OCI-LY3 (cell line): ENCODE data around the gene AUTS2.
"Not testable (repeated sequence)": the region's sequence is repeated elsewhere in the genome, so short reads cannot be mapped to it uniquely, and the experiment has no call there.

ENCODE experiments used
- H2AFZ ChIP-seq: fragments of 200-600, 300-600 bp; shearing (Covaris generic); 2 replicates; pipeline ENCODE4 v1.6.0; 2014; ENCODE audit warnings: antibody characterized with exemption, low read depth, low read length
- H3K27ac ChIP-seq: fragments of 200-600, 300-600 bp; sonication (generic); 2 replicates; pipeline ENCODE4 v1.5.1; 2014; ENCODE audit warnings: mild to moderate bottlenecking, low read length, moderate library complexity, mixed read lengths
- H3K27me3 ChIP-seq: fragments of 200-600, 300-600 bp; sonication (generic); 2 replicates; pipeline ENCODE4 v1.6.1; 2014; ENCODE audit warnings: low read depth, low read length, mixed read lengths
- H3K36me3 ChIP-seq: fragments of 200-600, 300-600 bp; sonication (generic); replicated peaks from 2 replicates; pipeline ENCODE3; 2014; ENCODE audit warnings: low read depth, low read length, mixed read lengths
- H3K4me1 ChIP-seq: fragments of 300-600, 200-600 bp; sonication (generic); 2 replicates; pipeline ENCODE4 v1.6.1; 2014; ENCODE audit warnings: low read length, mixed read lengths
- H3K4me2 ChIP-seq: fragments of 200-600, 300-600 bp; sonication (generic); 2 replicates; pipeline ENCODE4 v1.6.1; 2014; ENCODE audit warnings: low read length, mixed read lengths
- H3K4me3 ChIP-seq: fragments of 300-600, 200-600 bp; sonication (generic); 2 replicates; pipeline ENCODE4 v1.5.1; 2014; ENCODE audit warnings: antibody characterized with exemption, mild to moderate bottlenecking, low read length, moderate library complexity
- H3K79me2 ChIP-seq: fragments of 300-600, 200-600 bp; shearing (Covaris generic); 2 replicates; pipeline ENCODE4 v1.6.1; 2014; ENCODE audit warnings: mild to moderate bottlenecking, low read length, mixed read lengths
- H3K9ac ChIP-seq: fragments of 300-600, 200-600 bp; shearing (Covaris generic); 2 replicates; pipeline ENCODE4 v1.6.0; 2014; ENCODE audit warnings: mild to moderate bottlenecking, low read length, moderate library complexity
- H3K9me3 ChIP-seq: fragments of 200-600, 300-600 bp; shearing (Covaris generic); 2 replicates; pipeline ENCODE4 v1.6.1; 2014; ENCODE audit warnings: low read length, mixed read lengths; ENCODE audit not compliant: insufficient read depth
- H4K20me1 ChIP-seq: fragments of 200-600, 300-600 bp; sonication (generic); 2 replicates; pipeline ENCODE4 v1.6.1; 2016; ENCODE audit warnings: low read length, mixed read lengths; ENCODE audit not compliant: insufficient read depth
- CTCF ChIP-seq: fragments of 200-600, 300-600 bp; sonication (generic); IDR thresholded peaks from 2 replicates; pipeline ENCODE4 v1.5.1; 2014; ENCODE audit warnings: antibody characterized with exemption, low read length, low read depth
- EZH2phosphoT487 ChIP-seq: fragments of 200-600 bp; shearing (Covaris generic); IDR thresholded peaks from 2 replicates; pipeline ENCODE4 v1.6.1; 2018; ENCODE audit warnings: antibody characterized with exemption, mixed run types, low read depth

Gene AUTS2

DNA sequence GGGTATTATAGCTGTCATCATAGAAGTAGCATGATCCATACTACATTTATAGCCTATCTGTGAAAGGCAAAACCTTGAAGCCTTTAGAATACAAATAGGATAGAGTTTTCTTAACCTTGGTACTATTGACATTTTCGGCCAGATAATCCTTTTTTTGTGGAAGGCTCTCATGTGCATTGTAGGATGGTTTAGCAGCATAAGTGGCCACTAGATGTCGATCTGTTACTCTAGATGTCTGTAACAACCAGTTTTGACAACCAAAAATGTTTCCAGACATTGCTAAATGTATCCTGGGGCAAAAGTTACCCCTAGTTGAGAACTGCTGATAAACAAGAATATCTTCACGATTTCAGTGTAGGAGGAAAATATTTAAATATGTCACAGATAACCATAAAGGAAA lies 1214.2 kb downstream of the AUTS2 start:
- Histone ChIP-seq H4K20me1 (no peaks in the 10 kb centered on the region), H3K27ac (no peak overlapping the region), H3K9ac (no peak overlapping the region), H3K4me2 (no peak overlapping the region), H3K4me3 (no peak overlapping the region), H3K9me3 (no peaks in the 10 kb centered on the region), H3K36me3 (no peaks in the 10 kb centered on the region), H3K27me3 (no peaks in the 10 kb centered on the region), H2AFZ (no peak overlapping the region), H3K79me2 (no peaks in the 10 kb centered on the region), H3K4me1 (no peaks in the 10 kb centered on the region)
- no peak for TF ChIP-seq CTCF
- TF ChIP-seq EZH2phosphoT487: no peak

- not testable (repeated sequence) for H3K79me2 ChIP-seq, H4K20me1 ChIP-seq, H3K4me1 ChIP-seq, H3K27me3 ChIP-seq, H3K4me2 ChIP-seq, H3K27ac ChIP-seq, H3K9ac ChIP-seq, H3K4me3 ChIP-seq, H3K9me3 ChIP-seq, H3K36me3 ChIP-seq, H2AFZ ChIP-seq
Measured at GRCh38 chr7:70822490-70822889, 1224.2 kb downstream of the AUTS2 start.

DNA sequence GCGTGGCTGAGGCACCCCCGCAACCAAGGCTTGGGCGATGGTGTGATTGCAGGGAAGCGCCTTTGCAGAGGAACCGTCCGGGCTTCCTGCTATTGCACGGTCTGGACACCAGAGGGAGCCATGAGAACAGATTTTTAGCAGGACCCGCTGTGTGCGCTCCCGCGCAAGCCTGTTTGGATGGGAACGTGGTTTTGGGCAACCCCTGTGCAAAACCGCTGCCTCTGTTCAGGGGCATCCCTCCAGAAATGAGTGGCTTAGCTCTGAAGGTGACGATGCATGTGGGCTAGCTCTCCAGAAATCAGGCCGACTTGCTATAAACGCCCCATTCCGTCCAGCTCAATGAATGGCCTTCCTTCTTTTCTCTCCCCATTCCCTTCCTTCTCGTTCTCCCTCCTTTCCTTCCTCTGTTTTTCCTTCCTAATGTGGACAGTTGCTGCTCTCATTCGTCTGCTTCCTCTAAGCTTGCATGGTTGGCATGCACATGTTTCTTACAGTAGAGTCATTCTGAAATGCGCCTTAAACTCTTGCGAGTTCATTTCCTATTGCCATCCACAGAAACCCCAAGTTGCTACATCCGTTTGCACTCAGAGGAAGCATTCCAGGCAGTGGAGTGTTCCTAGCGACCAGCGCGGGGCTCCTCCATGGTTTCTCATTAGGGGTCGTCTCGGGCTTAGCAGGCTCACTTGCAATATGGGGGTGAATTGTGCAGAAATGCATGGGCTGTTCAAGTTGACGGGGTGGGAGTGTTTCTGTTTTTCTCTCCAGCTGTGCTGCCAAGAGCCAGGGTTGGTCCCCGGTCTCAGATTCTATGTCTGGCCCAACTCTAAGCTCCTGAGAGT lies 1231.2 kb downstream of the AUTS2 start:
- H3K4me3 ChIP-seq: no peak overlapping the region
- H3K36me3 ChIP-seq: no peaks in the 10 kb centered on the region
- peak; percentile 58 for TF ChIP-seq CTCF
- no peak for TF ChIP-seq EZH2phosphoT487
- no peaks in the 10 kb centered on the region for H3K4me1 ChIP-seq
- H3K27me3 ChIP-seq: no peaks in the 10 kb centered on the region
- no peak overlapping the region for H3K9ac ChIP-seq
- no peak overlapping the region for H2AFZ ChIP-seq
- H3K27ac ChIP-seq: no peak overlapping the region
- no peaks in the 10 kb centered on the region for H3K9me3 ChIP-seq
- no peaks in the 10 kb centered on the region for H3K79me2 ChIP-seq
- no peaks in the 10 kb centered on the region for H4K20me1 ChIP-seq
- no peak overlapping the region for H3K4me2 ChIP-seq

DNA sequence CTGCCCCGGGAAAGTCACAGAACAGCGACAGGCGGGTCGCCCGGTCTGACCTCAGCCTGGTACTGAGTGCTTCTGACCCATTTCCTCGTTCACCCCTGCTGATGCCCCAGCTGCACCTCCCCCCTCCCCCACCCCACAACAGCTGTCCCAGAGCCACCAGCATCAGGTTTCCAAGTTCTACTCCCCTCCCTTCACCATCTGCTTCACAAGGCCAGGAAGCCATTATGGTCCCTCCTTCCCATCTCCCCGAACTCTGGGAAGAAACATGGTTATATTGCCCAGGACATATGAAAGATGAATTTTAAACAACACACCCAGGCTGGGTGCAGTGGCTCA lies 1231.8 kb downstream of the AUTS2 start:
- Histone ChIP-seq H3K79me2 (no peaks in the 10 kb centered on the region), H3K27ac (no peak overlapping the region), H3K9ac (no peak overlapping the region), H3K4me2 (no peak overlapping the region), H2AFZ (no peak overlapping the region), H3K27me3 (no peaks in the 10 kb centered on the region), H3K4me3 (no peak overlapping the region), H4K20me1 (no peaks in the 10 kb centered on the region), H3K36me3 (no peaks in the 10 kb centered on the region), H3K9me3 (no peaks in the 10 kb centered on the region), H3K4me1 (no peaks in the 10 kb centered on the region)
- TF ChIP-seq EZH2phosphoT487: no peak
- TF ChIP-seq CTCF: no peak
